Loucy (cell line): ENCODE data around the gene FAXDC2.

ENCODE experiments used
- EZH2phosphoT487 ChIP-seq: fragments of 200-600 bp; IDR thresholded peaks from 2 replicates; pipeline ENCODE4 v1.6.1; 2018; ENCODE audit warnings: antibody characterized with exemption, mild to moderate bottlenecking, moderate library complexity, borderline replicate concordance
- TF ChIP-seq, protein P1 (sequence below): fragments of 200-600 bp; sonication (generic); conservative IDR thresholded peaks from 2 replicates; pipeline ENCODE4 v1.5.1; 2014; ENCODE audit warnings: mild to moderate bottlenecking, antibody characterized with exemption, low read length

DNA sequence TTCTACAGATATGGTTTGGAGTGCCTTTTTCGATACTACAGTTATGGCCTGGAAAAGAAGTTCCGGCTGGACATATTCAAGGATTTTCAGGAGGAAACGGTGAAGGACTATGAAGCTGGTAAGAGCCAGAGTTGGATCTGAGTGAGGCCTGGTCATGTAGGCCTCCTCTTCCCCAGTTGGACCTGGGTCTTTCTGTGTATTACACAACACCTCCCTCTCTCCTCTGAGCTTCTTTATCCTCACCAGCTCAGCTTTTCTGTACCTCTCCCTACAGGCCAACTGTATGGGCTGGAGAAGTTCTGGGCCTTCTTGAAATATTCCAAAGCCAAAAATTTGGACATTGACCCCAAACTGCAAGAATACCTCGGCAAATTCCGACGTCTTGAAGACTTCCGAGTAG, 39.2 kb downstream of the FAXDC2 start:
- TF ChIP-seq, protein P1, sequence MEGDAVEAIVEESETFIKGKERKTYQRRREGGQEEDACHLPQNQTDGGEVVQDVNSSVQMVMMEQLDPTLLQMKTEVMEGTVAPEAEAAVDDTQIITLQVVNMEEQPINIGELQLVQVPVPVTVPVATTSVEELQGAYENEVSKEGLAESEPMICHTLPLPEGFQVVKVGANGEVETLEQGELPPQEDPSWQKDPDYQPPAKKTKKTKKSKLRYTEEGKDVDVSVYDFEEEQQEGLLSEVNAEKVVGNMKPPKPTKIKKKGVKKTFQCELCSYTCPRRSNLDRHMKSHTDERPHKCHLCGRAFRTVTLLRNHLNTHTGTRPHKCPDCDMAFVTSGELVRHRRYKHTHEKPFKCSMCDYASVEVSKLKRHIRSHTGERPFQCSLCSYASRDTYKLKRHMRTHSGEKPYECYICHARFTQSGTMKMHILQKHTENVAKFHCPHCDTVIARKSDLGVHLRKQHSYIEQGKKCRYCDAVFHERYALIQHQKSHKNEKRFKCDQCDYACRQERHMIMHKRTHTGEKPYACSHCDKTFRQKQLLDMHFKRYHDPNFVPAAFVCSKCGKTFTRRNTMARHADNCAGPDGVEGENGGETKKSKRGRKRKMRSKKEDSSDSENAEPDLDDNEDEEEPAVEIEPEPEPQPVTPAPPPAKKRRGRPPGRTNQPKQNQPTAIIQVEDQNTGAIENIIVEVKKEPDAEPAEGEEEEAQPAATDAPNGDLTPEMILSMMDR = no peak
- no peak for TF ChIP-seq EZH2phosphoT487
